CD4-positive, CD25-positive, alpha-beta regulatory T cell (primary cell): Measurements from ENCODE around the gene UNC93B1. TPM values are rescaled to one million over a fixed set of nuclear protein-coding genes. Genes with fewer than 3 reads are reported as not detected.

Experiments used
- ATAC-seq, 2 donors: fragments of 150-1000 bp; cut with Tn5 transposase; one replicate each; pipeline ENCODE4 v1.10.0; 2021; ENCODE audit warnings: low read depth in 2 of 2, moderate number of reproducible peaks in 2 of 2, moderate library complexity in 1 of 2
- DNase-seq, 3 donors: peaks; one replicate each; pipeline versions ENCODE4 v3.0.0 to v3.0.0-alpha.2; 2012 to 2022; ENCODE audit warnings: mixed read lengths in 1 of 3
- H3K27ac ChIP-seq: one replicate; pipeline ENCODE4 v1.7.0; 2013; ENCODE audit warnings: mild to moderate bottlenecking, low read length; ENCODE audit not compliant: insufficient read depth, poor library complexity, severe bottlenecking
- H3K27me3 ChIP-seq: one replicate; pipeline ENCODE4 v1.7.0; 2013; ENCODE audit warnings: low read length; ENCODE audit not compliant: control insufficient read depth, insufficient read depth
- H3K36me3 ChIP-seq: one replicate; pipeline ENCODE4 v1.7.0; 2013; ENCODE audit warnings: mild to moderate bottlenecking, low read length, moderate library complexity; ENCODE audit not compliant: control insufficient read depth, insufficient read depth
- H3K4me1 ChIP-seq: 2 replicates; pipeline ENCODE4 v1.7.0; 2013; ENCODE audit warnings: mild to moderate bottlenecking, low read length; ENCODE audit not compliant: insufficient read depth, control insufficient read depth, poor library complexity, severe bottlenecking
- H3K4me3 ChIP-seq: one replicate; pipeline ENCODE4 v1.7.0; 2013; ENCODE audit warnings: low read depth, mild to moderate bottlenecking, low read length, moderate library complexity
- H3K9me3 ChIP-seq, 2 experiments: 1 replicate in 1 of 2; 2 replicates in 1 of 2; pipeline ENCODE4 v1.7.0; 2013; ENCODE audit warnings: low read length in 2 of 2, mild to moderate bottlenecking in 1 of 2, moderate library complexity in 1 of 2; ENCODE audit not compliant: control insufficient read depth in 2 of 2
- H3K27ac Mint-ChIP-seq, 3 donors: one replicate each; pipeline ENCODE4 v1.8.0; 2020 to 2022; ENCODE audit warnings: mild to moderate bottlenecking in 3 of 3, mixed read lengths in 3 of 3, moderate library complexity in 2 of 3
- H3K27me3 Mint-ChIP-seq: one replicate; pipeline ENCODE4 v1.8.0; 2022; ENCODE audit warnings: mild to moderate bottlenecking, mixed read lengths
- H3K36me3 Mint-ChIP-seq: one replicate; pipeline ENCODE4 v1.8.0; 2020; ENCODE audit warnings: mixed read lengths
- H3K4me1 Mint-ChIP-seq, 4 donors: one replicate each; pipeline ENCODE4 v1.8.0; 2020 to 2022; ENCODE audit warnings: mixed read lengths in 4 of 4, mild to moderate bottlenecking in 1 of 4
- H3K4me3 Mint-ChIP-seq, 4 donors: one replicate each; pipeline ENCODE4 v1.8.0; 2020 to 2022; ENCODE audit warnings: mild to moderate bottlenecking in 4 of 4, mixed read lengths in 4 of 4, moderate library complexity in 3 of 4
- H3K9me3 Mint-ChIP-seq, 7 donors: one replicate each; pipeline ENCODE4 v1.8.0; 2020 to 2022; ENCODE audit warnings: mixed read lengths in 7 of 7, mild to moderate bottlenecking in 3 of 7, moderate library complexity in 2 of 7
- polyA plus RNA-seq, 4 donors: library from polyadenylated mRNA; unstranded; fragments of 300-500 nt; fragmentation: Illumina TruSeq; gene quantifications; one replicate each; pipeline ENCODE4 v1.2.3, GENCODE V29; 2021
- total RNA-seq: library from RNA; stranded (reverse); gene quantifications from one replicate; pipeline ENCODE4 v1.2.3, GENCODE V29; 2022

Gene UNC93B1
- total and polyA plus RNA-seq, 5 donors from 2014 or later: 12.8 to 19.0 (median 14.2) TPM

- no peak for DNase-seq
- no peak for ATAC-seq
- no peaks in the 10 kb centered on the region for H3K9me3 Mint-ChIP-seq
- no peaks in the 10 kb centered on the region for H3K27me3 ChIP-seq
- no peak overlapping the region for H3K4me3 Mint-ChIP-seq
- no peaks in the 10 kb centered on the region for H3K4me1 ChIP-seq
- no peaks in the 10 kb centered on the region for H3K9me3 ChIP-seq
- H3K36me3 ChIP-seq: no peaks in the 10 kb centered on the region
- H3K4me3 ChIP-seq: no peak overlapping the region
- no peak overlapping the region for H3K27ac ChIP-seq
- no peaks in the 10 kb centered on the region for H3K4me1 Mint-ChIP-seq
- no peaks in the 10 kb centered on the region for H3K36me3 Mint-ChIP-seq
- no peak overlapping the region for H3K27ac Mint-ChIP-seq
- H3K27me3 Mint-ChIP-seq: no peaks in the 10 kb centered on the region
Measured at GRCh38 chr11:68016904-68017817, 13.3 kb upstream of the UNC93B1 start.

- Mint-ChIP-seq H3K9me3 (peaks cover 0 to 1% (median 0%) of the 10 kb centered on the region in 7 donors), H3K4me3 (no peak overlapping the region), H3K27ac (no peak overlapping the region), H3K4me1 (no peaks in the 10 kb centered on the region), H3K36me3 (no peaks in the 10 kb centered on the region), H3K27me3 (no peaks in the 10 kb centered on the region)
- H3K9me3 ChIP-seq: no peaks in the 10 kb centered on the region
- H3K27me3 ChIP-seq: no peaks in the 10 kb centered on the region
- no peak for DNase-seq
- H3K4me1 ChIP-seq: no peaks in the 10 kb centered on the region
- H3K36me3 ChIP-seq: no peaks in the 10 kb centered on the region
- H3K27ac ChIP-seq: no peak overlapping the region
- ATAC-seq: no peak
- H3K4me3 ChIP-seq: no peak overlapping the region
Measured at GRCh38 chr11:68016161-68016903, 12.4 kb upstream of the UNC93B1 start.

- H3K9me3 ChIP-seq: no peaks in the 10 kb centered on the region
- H3K4me1 ChIP-seq: no peaks in the 10 kb centered on the region
- Mint-ChIP-seq H3K27me3 (no peaks in the 10 kb centered on the region), H3K9me3 (peaks cover 0 to 1% (median 0%) of the 10 kb centered on the region in 7 donors), H3K36me3 (no peaks in the 10 kb centered on the region), H3K27ac (no peak overlapping the region), H3K4me1 (no peaks in the 10 kb centered on the region), H3K4me3 (no peak overlapping the region)
- ATAC-seq (no peak), DNase-seq (no peak)
- H3K4me3 ChIP-seq: no peak overlapping the region
- no peaks in the 10 kb centered on the region for H3K36me3 ChIP-seq
- H3K27me3 ChIP-seq: no peaks in the 10 kb centered on the region
- H3K27ac ChIP-seq: no peak overlapping the region
Measured at GRCh38 chr11:68015467-68015866, 11.6 kb upstream of the UNC93B1 start.

- Mint-ChIP-seq H3K9me3 (peaks cover 0 to 1% (median 0%) of the 10 kb centered on the region in 7 donors), H3K27me3 (no peaks in the 10 kb centered on the region), H3K27ac (no peak overlapping the region), H3K36me3 (no peaks in the 10 kb centered on the region), H3K4me1 (no peaks in the 10 kb centered on the region), H3K4me3 (no peak overlapping the region)
- ATAC-seq (no peak), DNase-seq (no peak)
- H3K36me3 ChIP-seq: no peaks in the 10 kb centered on the region
- H3K27ac ChIP-seq: no peak overlapping the region
- H3K4me3 ChIP-seq: no peak overlapping the region
- no peaks in the 10 kb centered on the region for H3K27me3 ChIP-seq
- H3K4me1 ChIP-seq: no peaks in the 10 kb centered on the region
- no peaks in the 10 kb centered on the region for H3K9me3 ChIP-seq
Measured at GRCh38 chr11:68014947-68015447, 11.1 kb upstream of the UNC93B1 start.

GRCh38 chr11:68014157-68014946 lies 10.5 kb upstream of the UNC93B1 start:
- Histone ChIP-seq H3K27ac (no peak overlapping the region), H3K9me3 (no peaks in the 10 kb centered on the region), H3K27me3 (no peaks in the 10 kb centered on the region), H3K36me3 (no peaks in the 10 kb centered on the region), H3K4me3 (no peak overlapping the region), H3K4me1 (no peaks in the 10 kb centered on the region)
- peaks cover 3% of the 10 kb centered on the region for H3K27me3 Mint-ChIP-seq
- H3K36me3 Mint-ChIP-seq: no peaks in the 10 kb centered on the region
- H3K9me3 Mint-ChIP-seq: peaks cover 0 to 1% (median 0%) of the 10 kb centered on the region in 7 donors
- peaks cover 0 to 2% (median 0%) of the 10 kb centered on the region in 4 donors for H3K4me1 Mint-ChIP-seq
- ATAC-seq (peak in 1 of 2 donors; percentile 29), DNase-seq (no peak)
- H3K27ac Mint-ChIP-seq: no peak overlapping the region
- no peak overlapping the region for H3K4me3 Mint-ChIP-seq

GRCh38 chr11:68013611-68014156 lies 9.8 kb upstream of the UNC93B1 start:
- no peak overlapping the region for H3K27ac Mint-ChIP-seq
- Histone ChIP-seq H3K27ac (no peak overlapping the region), H3K36me3 (no peaks in the 10 kb centered on the region), H3K4me1 (no peaks in the 10 kb centered on the region), H3K4me3 (no peak overlapping the region), H3K27me3 (no peaks in the 10 kb centered on the region), H3K9me3 (no peaks in the 10 kb centered on the region)
- ATAC-seq (no peak), DNase-seq (no peak)
- H3K4me1 Mint-ChIP-seq: peaks cover 0 to 4% (median 0%) of the 10 kb centered on the region in 4 donors
- no peak overlapping the region for H3K4me3 Mint-ChIP-seq
- peaks cover 0 to 1% (median 0%) of the 10 kb centered on the region in 7 donors for H3K9me3 Mint-ChIP-seq
- peaks cover 5% of the 10 kb centered on the region for H3K27me3 Mint-ChIP-seq
- H3K36me3 Mint-ChIP-seq: no peaks in the 10 kb centered on the region
